Measurements from ENCODE around the gene CERS6.

DNA sequence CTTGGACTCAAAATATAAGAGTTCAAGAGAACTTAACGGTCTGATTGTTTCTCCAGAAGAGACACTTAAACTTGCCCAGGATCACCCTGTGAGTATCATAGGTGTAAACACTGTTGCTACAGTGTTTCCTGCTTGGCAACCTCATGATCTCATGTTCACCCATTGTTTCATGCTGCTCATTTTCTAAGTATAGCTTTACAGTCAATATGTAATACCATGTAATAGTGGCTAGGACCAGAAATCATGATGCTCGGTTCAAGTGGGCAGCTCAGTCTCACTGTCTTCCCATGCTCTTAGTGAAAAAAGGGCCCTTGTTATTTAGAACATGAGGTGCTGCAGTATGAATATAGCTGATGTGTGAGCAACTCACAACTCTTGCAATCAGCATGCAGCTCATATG, 157.5 kb downstream of the CERS6 start:
- no peak for TF ChIP-seq POLR2AphosphoS5 (IDR thresholded peaks at IDR 0.05; ENCODE audit: low read depth, low read length)
- TF ChIP-seq, protein P1, sequence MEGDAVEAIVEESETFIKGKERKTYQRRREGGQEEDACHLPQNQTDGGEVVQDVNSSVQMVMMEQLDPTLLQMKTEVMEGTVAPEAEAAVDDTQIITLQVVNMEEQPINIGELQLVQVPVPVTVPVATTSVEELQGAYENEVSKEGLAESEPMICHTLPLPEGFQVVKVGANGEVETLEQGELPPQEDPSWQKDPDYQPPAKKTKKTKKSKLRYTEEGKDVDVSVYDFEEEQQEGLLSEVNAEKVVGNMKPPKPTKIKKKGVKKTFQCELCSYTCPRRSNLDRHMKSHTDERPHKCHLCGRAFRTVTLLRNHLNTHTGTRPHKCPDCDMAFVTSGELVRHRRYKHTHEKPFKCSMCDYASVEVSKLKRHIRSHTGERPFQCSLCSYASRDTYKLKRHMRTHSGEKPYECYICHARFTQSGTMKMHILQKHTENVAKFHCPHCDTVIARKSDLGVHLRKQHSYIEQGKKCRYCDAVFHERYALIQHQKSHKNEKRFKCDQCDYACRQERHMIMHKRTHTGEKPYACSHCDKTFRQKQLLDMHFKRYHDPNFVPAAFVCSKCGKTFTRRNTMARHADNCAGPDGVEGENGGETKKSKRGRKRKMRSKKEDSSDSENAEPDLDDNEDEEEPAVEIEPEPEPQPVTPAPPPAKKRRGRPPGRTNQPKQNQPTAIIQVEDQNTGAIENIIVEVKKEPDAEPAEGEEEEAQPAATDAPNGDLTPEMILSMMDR (IDR thresholded peaks at IDR 0.05), result no peak
